Activated naive CD4-positive, alpha-beta T cell treated with anti-CD3 and anti-CD28 coated beads, Interleukin-2, amount 50 U/mL, for 16 hours (primary cell): ENCODE measurements around the gene GRB2.

ENCODE experiments used
- DNase-seq: peaks from one replicate; pipeline ENCODE4 v3.0.0-alpha.2; 2020

The GRB2 gene

DNA sequence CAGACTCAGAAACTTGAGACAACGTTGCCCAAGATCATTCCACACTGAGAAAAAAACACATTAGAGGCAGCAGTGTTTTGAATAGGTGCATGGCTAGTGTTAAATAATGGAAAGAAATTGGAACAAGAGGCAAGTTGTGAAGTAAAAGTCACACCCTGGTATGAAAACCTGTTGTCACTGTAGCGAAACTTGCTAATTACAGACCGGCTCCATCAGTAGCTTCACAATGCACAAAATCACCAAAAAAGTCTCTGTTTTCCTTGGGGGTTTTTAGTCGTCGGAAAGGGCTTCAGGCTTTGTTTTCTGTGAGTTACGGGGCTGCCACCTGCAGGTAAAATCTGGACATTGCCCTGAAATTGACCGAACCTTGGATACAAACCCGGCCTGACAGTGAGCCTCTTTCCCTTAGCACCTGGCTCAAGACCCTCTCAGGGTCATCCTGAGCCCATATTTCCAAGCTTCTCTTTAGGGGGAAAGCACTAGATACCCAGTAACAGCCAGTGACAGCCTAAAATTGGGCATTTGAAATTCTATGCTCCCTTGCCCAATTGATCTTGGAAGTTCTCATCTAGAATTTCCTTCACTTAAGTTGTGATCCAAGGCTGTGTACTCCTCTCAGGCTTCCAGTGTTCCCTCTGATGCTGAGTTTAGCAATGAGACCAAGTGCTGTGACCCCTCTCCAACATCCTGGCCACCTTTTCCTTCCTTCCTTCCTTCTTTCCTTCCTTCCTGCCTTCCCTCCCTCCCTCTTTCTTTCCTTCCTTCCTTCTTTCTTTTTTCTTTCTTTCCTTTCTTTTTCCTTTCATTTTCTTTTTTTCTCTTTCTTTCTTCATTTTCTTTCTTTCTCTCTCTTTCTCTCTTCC is 7.2 kb upstream of the GRB2 start:
- peak; percentile 72 for DNase-seq

DNA sequence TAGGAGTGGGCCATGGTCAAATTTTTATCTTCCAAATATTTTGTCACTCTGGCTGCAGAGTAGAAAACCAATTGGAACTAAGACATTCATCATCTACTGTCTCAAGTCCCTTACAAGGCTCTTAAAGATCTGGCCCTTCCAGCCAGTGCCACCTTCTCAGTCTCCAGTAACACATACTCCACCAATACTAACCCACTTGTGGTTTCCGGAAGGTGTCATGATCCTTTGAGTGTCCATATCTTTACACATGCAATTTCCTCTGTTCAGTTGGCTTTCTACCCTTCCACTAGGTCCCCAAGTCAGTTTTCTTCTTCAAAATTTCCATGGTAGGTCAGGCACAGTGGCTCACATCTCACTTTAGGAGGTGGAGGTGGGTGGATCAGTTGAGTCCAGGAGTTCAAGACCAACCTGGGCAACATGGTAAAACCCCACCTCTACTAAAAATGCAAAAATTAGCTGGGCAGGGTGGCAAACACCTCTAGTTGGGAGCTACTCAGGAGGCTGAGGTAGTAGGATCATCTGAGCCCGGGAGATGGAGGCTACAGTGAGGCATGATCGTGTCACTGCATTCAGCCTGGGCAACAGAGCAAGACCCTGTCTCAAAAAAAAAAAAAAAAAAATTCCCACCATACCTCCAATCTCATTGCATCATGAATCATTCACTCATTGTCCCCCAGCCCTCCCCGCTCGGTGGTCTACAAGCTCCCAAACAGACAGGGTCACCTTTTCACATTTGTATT is 6.0 kb upstream of the GRB2 start:
- no peak for DNase-seq

GRCh38 chr17:75410141-75410540 is 4.7 kb upstream of the GRB2 start:
- no peak for DNase-seq

DNA sequence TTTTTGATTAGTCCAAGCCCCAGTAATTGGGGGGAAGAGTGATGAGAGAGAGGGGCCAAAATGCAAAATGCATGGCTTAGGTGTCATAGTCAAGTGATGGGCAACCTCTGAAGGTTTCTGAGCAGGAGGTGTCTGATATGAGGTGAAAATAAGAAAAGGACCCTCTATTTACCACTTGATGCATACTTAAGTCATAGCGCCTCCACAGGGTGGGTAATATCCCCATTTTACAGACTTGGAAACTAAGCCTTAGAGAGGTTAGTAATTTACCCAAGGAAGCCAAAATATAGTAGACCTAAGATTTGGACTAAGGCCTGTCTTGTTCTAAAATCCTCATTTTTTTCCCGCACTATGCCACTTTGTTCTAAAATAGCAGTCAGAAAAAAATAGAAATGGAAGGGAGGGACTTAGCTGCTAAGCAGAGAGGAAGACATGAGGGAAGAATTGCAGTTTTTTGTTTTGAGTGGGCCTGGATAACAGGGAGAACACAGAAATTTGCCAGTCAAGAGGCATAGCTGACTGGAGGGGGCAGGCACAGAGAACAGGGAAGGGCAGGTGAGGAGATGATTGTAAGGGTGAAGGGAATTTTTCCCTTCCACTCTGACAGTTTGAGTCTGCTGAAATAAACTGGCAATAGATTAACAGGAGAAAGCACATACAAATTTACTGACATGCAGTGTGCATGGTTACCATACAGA is 2.3 kb upstream of the GRB2 start:
- DNase-seq: no peak

- DNase-seq: no peak
Observed at GRCh38 chr17:75406222-75406615, 741 bp upstream of the GRB2 start.

GRCh38 chr17:75404731-75405364 is 630 bp downstream of the GRB2 start:
- DNase-seq: peak; percentile 60

DNA sequence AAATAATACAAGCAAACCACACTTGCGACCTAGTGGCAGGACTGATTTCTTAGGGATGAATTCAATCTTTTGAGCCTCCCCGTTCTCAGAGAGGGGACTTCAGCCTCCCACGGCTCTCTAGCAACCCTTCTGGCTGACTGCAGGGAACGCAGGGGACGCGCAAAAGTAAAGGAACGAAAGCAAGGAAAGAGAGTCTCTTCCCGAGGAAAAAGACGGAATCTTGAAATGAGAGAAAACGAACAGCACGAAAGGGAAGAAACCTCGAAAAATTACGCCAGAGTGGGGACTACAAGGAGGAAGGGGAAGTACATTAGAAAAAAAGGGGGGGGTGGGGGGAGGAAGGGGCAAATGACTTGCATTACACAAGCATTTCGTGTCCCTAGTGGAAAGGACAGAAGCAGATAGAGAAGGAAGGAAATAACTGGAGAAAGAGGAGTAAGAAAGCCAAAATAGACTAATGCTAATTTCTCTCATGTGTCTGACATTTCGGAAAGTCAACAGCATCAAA is 1.2 kb downstream of the GRB2 start:
- peak; percentile 52 for DNase-seq

DNA sequence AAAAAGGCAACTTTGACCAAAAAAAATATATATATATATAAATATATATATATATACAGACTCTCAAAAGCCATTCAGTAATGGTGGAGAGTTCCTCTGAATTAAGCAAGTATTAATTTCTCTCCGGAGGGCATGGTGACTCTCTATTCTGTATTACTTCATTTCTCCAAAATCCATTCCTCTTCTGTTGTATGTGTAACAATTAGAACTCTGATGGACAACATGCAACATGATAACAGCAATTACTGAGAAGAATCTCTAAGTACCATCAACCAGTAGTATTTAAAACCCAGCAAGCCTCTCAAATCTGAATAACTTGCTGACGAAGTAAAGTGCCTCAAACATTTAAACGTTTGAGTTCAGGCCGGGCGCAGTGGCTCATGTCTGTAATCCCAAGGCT is 2.3 kb downstream of the GRB2 start:
- no peak for DNase-seq

DNA sequence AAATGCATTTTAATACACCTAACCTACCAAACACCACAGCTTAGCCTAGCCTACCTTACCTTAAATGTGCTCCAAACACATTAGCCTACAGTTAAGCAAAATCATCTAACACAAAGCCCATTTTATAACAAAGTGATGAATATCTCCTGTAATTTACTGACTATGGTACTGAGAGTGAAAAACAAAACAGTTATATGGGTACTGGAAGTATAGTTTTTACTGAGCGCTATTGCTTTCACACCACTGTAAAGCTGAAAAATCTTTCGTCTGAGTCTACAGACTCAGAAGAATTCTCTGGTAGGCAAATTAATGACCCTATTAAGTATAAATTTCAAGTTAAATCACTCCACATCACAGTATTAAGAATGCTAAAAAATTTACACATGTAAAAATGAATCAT is 3.5 kb downstream of the GRB2 start:
- no peak for DNase-seq

DNA sequence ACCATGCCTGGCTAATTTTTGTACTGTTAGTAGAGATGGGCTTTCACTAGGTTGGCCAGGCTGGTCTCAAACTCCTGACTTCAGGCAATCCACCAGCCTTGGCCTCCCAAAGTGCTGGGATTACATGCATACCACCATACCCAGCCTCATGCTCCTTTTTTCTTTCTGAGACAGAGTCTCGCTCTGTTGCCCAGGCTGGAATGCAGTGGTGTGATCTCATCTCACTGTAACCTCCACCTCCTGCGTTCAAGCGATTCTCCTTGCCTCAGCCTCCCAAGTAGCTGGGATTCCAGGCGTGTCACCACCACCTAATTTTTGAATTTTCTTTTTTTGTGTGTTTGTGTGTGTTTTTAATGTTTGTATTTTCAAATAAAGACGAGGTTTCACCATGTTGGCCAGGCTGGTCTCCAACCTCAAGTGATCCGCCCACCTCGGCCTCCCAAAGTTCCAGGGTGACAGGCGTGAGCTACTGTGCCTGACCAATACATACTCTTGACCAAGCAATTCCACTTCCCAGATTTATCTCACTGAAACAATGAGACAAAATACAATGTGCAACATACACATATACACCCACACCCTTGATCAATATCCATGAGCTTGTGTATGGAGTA is 5.0 kb downstream of the GRB2 start:
- DNase-seq: no peak

DNA sequence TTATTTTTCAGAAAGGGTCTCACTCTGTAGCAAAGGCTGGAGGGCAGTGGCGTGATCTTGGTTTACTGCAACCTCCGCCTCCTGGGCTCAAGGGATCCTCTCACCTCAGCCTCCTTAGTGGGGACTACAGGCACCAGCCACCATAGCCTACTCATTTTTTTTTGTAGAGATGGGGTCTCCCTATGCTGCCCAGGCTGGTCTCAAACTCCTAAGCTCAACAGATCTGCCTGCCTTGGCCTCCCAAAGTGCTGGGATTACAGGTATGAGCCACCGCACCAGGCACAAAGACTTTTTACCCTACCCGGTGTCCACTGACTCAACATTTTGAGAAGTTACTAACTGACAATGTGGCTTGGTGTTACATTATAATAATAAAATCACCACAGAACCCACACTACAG is 7.2 kb downstream of the GRB2 start:
- DNase-seq: no peak

- no peak for DNase-seq
Observed at GRCh38 chr17:75397217-75397616, 8.3 kb downstream of the GRB2 start.

- no peak for DNase-seq
Observed at GRCh38 chr17:75396796-75397195, 8.7 kb downstream of the GRB2 start.

GRCh38 chr17:75396025-75396424 is 9.5 kb downstream of the GRB2 start:
- DNase-seq: no peak

GRCh38 chr17:75394332-75394918 is 11.1 kb downstream of the GRB2 start:
- no peak for DNase-seq

DNA sequence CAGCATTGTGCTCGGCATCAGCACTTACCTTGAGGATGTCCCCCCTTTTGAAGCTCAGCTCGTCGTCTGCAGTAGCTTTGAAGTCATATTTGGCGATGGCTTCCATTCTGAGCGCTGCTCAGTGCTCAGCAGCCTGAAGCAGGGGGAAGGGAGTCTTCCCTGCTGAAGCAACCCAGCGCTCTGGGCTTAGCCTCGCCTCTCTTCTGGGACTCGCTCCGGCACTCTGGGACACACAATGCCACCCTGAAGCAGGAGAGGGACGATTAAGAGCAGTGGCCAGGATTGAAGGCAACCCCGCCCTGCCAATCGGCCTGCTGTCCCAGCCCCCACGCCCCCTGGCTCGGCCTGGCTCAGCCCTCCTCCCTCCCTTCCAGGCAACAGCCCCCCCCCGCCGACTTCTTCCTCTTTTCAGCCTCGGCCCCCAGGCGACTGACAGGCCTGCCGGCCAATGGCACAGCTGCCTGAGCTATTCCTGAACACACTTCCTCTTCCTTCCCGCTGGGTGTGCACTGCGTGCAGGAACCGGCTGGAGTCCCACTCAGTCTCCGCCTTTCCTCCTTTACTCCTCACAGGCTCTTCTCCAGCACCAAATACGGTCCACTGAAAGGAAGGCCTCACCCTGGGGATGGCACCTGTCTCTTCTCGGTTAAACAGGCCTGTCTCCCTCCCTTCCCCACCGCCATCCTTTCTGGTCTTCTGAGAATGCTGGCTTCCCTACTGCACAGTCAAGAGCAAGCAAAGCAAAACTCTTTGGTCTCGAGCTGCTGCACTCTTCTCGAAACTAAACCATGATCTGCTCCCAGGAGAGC is 11.8 kb downstream of the GRB2 start:
- DNase-seq: peak; percentile 73

DNA sequence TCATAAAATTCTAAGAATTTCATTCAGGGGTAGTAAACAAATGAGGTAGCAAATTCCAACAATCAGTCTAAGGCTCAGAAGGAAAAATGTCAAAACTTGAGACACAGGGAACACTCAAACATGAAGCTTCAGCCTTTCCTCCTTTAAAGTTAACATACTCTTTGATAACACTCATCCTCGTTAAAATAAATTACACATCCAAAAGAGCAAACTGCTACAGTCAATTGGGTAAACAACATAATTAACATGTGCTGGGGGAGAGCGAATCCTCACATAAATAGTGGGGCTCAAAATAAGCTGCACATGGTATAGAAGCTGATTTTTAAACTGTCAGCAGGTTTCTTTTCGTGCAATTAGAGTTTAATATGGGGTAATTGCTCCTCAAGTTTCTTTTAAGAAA is 12.9 kb downstream of the GRB2 start:
- no peak for DNase-seq

GRCh38 chr17:75390982-75391381 is 14.5 kb downstream of the GRB2 start:
- DNase-seq: no peak

- DNase-seq: no peak
Observed at GRCh38 chr17:75388476-75389030, 16.9 kb downstream of the GRB2 start.

- DNase-seq: no peak
Observed at GRCh38 chr17:75387771-75388170, 17.7 kb downstream of the GRB2 start.

- no peak for DNase-seq
Observed at GRCh38 chr17:75386430-75386829, 19.0 kb downstream of the GRB2 start.
